CD14-positive monocyte (primary cell): Measurements from ENCODE around the gene SLX9. TPM values are rescaled to one million over a fixed set of nuclear protein-coding genes. Genes with fewer than 3 reads are reported as not detected.

Source experiments
- DNase-seq, 3 donors: peaks; one replicate each; pipeline ENCODE4 v3.0.0-alpha.2; 2011 to 2022
- H2AFZ ChIP-seq: 2 replicates; pipeline ENCODE4 v1.6.0; 2012; ENCODE audit warnings: mild to moderate bottlenecking, low read depth, low read length, inconsistent platforms; ENCODE audit not compliant: insufficient read depth, poor library complexity, severe bottlenecking
- H3K27ac ChIP-seq, 2 donors: 1 replicate in 1 of 2; 2 replicates in 1 of 2; pipeline ENCODE4 v1.5.1; 2012 to 2013; ENCODE audit warnings: low read length in 2 of 2, control low read depth in 1 of 2, inconsistent platforms in 1 of 2, low read depth in 1 of 2, mild to moderate bottlenecking in 1 of 2
- H3K27me3 ChIP-seq, 2 donors: one replicate each; pipeline versions ENCODE4 v1.6.0 to v1.6.1; 2011 to 2013; ENCODE audit warnings: low read length in 2 of 2; ENCODE audit not compliant: control insufficient read depth in 2 of 2, insufficient read depth in 2 of 2
- H3K36me3 ChIP-seq, 2 donors: replicated peaks in 1 of 2; 1 replicate in 1 of 2; 2 replicates in 1 of 2; pipeline versions ENCODE4 v1.5.1 to v1.6.1; 2012 to 2013; ENCODE audit warnings: low read length in 2 of 2, control low read depth in 1 of 2, inconsistent platforms in 1 of 2, mild to moderate bottlenecking in 1 of 2; ENCODE audit not compliant: insufficient read depth in 2 of 2, control insufficient read depth in 1 of 2
- H3K4me1 ChIP-seq, 2 donors: 1 replicate in 1 of 2; 2 replicates in 1 of 2; pipeline versions ENCODE4 v1.5.1 to v1.6.1; 2012 to 2013; ENCODE audit warnings: low read length in 2 of 2, control low read depth in 1 of 2, inconsistent platforms in 1 of 2, mild to moderate bottlenecking in 1 of 2, moderate library complexity in 1 of 2; ENCODE audit not compliant: insufficient read depth in 2 of 2, control insufficient read depth in 1 of 2
- H3K4me2 ChIP-seq: replicated peaks from 2 replicates; pipeline ENCODE3; 2012; ENCODE audit warnings: low read length, moderate library complexity, mild to moderate bottlenecking; ENCODE audit not compliant: poor library complexity, severe bottlenecking; ENCODE audit errors: extremely low read depth
- H3K4me3 ChIP-seq, 3 experiments: fragments of 200-600 bp in 1 of 3; sonication (generic) in 1 of 3; replicated peaks in 1 of 3; 1 replicate in 2 of 3; 2 replicates in 1 of 3; pipeline ENCODE4 v1.5.1; 2011 to 2013; ENCODE audit warnings: low read length in 3 of 3, mild to moderate bottlenecking in 3 of 3, control low read depth in 2 of 3, low read depth in 2 of 3, inconsistent platforms in 1 of 3, moderate library complexity in 1 of 3
- H3K79me2 ChIP-seq: 2 replicates; pipeline ENCODE4 v1.6.0; 2012; ENCODE audit warnings: mild to moderate bottlenecking, control low read depth, inconsistent platforms, low read length, moderate library complexity; ENCODE audit not compliant: insufficient read depth
- H3K9ac ChIP-seq: 2 replicates; pipeline ENCODE4 v1.6.0; 2017; ENCODE audit warnings: low read length, mild to moderate bottlenecking; ENCODE audit not compliant: insufficient read depth, poor library complexity, severe bottlenecking
- H3K9me3 ChIP-seq, 2 donors: replicated peaks in 1 of 2; 1 replicate in 1 of 2; 2 replicates in 1 of 2; pipeline versions ENCODE4 v1.5.1 to v1.6.1; 2012 to 2013; ENCODE audit warnings: low read length in 2 of 2, control low read depth in 1 of 2; ENCODE audit not compliant: control insufficient read depth in 1 of 2, insufficient read depth in 1 of 2
- H4K20me1 ChIP-seq: 2 replicates; pipeline ENCODE4 v1.6.0; 2012; ENCODE audit warnings: mild to moderate bottlenecking, low read length, control low read depth, moderate library complexity; ENCODE audit not compliant: insufficient read depth
- H3K27ac Mint-ChIP-seq, 7 donors: one replicate each; pipeline ENCODE4 v1.8.0; 2020; ENCODE audit warnings: mild to moderate bottlenecking in 7 of 7, mixed read lengths in 7 of 7, moderate library complexity in 6 of 7, inconsistent platforms in 2 of 7
- H3K27me3 Mint-ChIP-seq, 3 donors: one replicate each; pipeline ENCODE4 v1.8.0; 2021 to 2022; ENCODE audit warnings: low read depth in 3 of 3, mild to moderate bottlenecking in 3 of 3, mixed read lengths in 3 of 3, moderate library complexity in 3 of 3, inconsistent platforms in 1 of 3
- H3K36me3 Mint-ChIP-seq, 2 donors: one replicate each; pipeline ENCODE4 v1.8.0; 2020; ENCODE audit warnings: mixed read lengths in 2 of 2, inconsistent platforms in 1 of 2, mild to moderate bottlenecking in 1 of 2
- H3K4me1 Mint-ChIP-seq: one replicate; pipeline ENCODE4 v1.8.0; 2020; ENCODE audit warnings: mild to moderate bottlenecking, mixed read lengths
- H3K4me3 Mint-ChIP-seq, 2 donors: one replicate each; pipeline ENCODE4 v1.8.0; 2020; ENCODE audit warnings: mild to moderate bottlenecking in 2 of 2, mixed read lengths in 2 of 2, moderate library complexity in 1 of 2
- H3K9me3 Mint-ChIP-seq, 7 donors: one replicate each; pipeline ENCODE4 v1.8.0; 2020 to 2022; ENCODE audit warnings: mixed read lengths in 7 of 7, mild to moderate bottlenecking in 6 of 7, moderate library complexity in 6 of 7, inconsistent platforms in 2 of 7
- CTCF ChIP-seq: fragments of 200-600 bp; IDR thresholded peaks from one replicate; pipeline ENCODE4 v1.8.0; 2022; ENCODE audit warnings: antibody characterized with exemption, mild to moderate bottlenecking
- WGBS: methylation state at CpG from one replicate; pipeline ENCODE4 v1.1.5; 2013; ENCODE audit warnings: missing lambda C conversion rate; ENCODE audit not compliant: insufficient coverage; 5-methylcytosine and 5-hydroxymethylcytosine counted together
- intact Hi-C, 2 donors: fragments of 100-400 bp; cut with micrococcal nuclease; formaldehyde crosslinking; loops; one replicate each; pipeline versions ENCODE4 v1.15.0 to v1.15.1; 2023
- polyA plus RNA-seq, 3 donors: library from polyadenylated mRNA; depleted of rRNA in 1 of 3; unstranded in 2 of 3; stranded (reverse) in 1 of 3; fragments of 300-500 nt in 2 of 3; fragments of >200 nt in 1 of 3; fragmentation: Illumina TruSeq in 2 of 3; gene quantifications; 1 replicate in 2 of 3; 2 replicates in 1 of 3; pipeline ENCODE4 v1.2.3, GENCODE V29; 2012 to 2021

SLX9 gene
- polyA plus RNA-seq, 3 donors: 7.5 to 9.0 (median 9.0) TPM

GRCh38 chr21:44907966-44908895, 31.6 kb upstream of the SLX9 start:
- Histone ChIP-seq H4K20me1 (peaks cover 99% of the 10 kb centered on the region), H3K4me1 (peaks cover 99 to 100% of the 10 kb centered on the region in 2 donors), H3K27me3 (no peaks in the 10 kb centered on the region), H3K36me3 (peaks cover 69 to 70% of the 10 kb centered on the region in 2 donors), H3K79me2 (peaks cover 97% of the 10 kb centered on the region), H3K9me3 (no peaks in the 10 kb centered on the region), H3K9ac (no peak overlapping the region), H2AFZ (no peak overlapping the region), H3K4me3 (peak overlapping the region in 2 of 3 experiments; percentile 2 to 48), H3K4me2 (peak overlapping the region; percentile 61), H3K27ac (peak overlapping the region; percentile 73 to 85)
- Mint-ChIP-seq H3K9me3 (no peaks in the 10 kb centered on the region), H3K4me1 (peaks cover 89% of the 10 kb centered on the region), H3K4me3 (peak overlapping the region; percentile 43 to 53), H3K27me3 (peaks cover 0 to 3% (median 2%) of the 10 kb centered on the region in 3 donors), H3K27ac (peak overlapping the region; percentile 73 to 95 (median 92)), H3K36me3 (peaks cover 49 to 75% of the 10 kb centered on the region in 2 donors)
- intact Hi-C loops: loop anchor here in 1 of 2 donors (5.0 kb wide), 1 partner anchor 36 kb away; the partner anchor contains the start of gene PTTG1IP
- TF ChIP-seq CTCF: no peak
- DNase-seq: peak; percentile 79 to 88 (median 83)
- WGBS: 57% methylated on average over 15 of the region's 25 CpGs

- Histone ChIP-seq H2AFZ (no peak overlapping the region), H3K27me3 (no peaks in the 10 kb centered on the region), H3K9ac (no peak overlapping the region), H4K20me1 (peaks cover 99% of the 10 kb centered on the region), H3K36me3 (peaks cover 62 to 66% of the 10 kb centered on the region in 2 donors), H3K27ac (peak overlapping the region; percentile 69 to 81), H3K79me2 (peaks cover 98% of the 10 kb centered on the region), H3K4me1 (peaks cover 99 to 100% of the 10 kb centered on the region in 2 donors), H3K9me3 (no peaks in the 10 kb centered on the region), H3K4me3 (peak overlapping the region in 1 of 3 experiments; percentile 45), H3K4me2 (peak overlapping the region; percentile 33)
- DNase-seq: no peak
- no peak for TF ChIP-seq CTCF
- intact Hi-C loops: loop anchor here in 1 of 2 donors (5.0 kb wide), 1 partner anchor 37 kb away; the partner anchor contains the start of gene PTTG1IP
- H3K27me3 Mint-ChIP-seq: peaks cover 0 to 4% (median 2%) of the 10 kb centered on the region in 3 donors
- 93% methylated on average over 20 of the region's 21 CpGs for WGBS
- H3K9me3 Mint-ChIP-seq: no peaks in the 10 kb centered on the region
- peaks cover 44 to 68% of the 10 kb centered on the region in 2 donors for H3K36me3 Mint-ChIP-seq
- peak overlapping the region; percentile 73 to 95 (median 92) for H3K27ac Mint-ChIP-seq
- H3K4me1 Mint-ChIP-seq: peaks cover 88% of the 10 kb centered on the region
- H3K4me3 Mint-ChIP-seq: peak overlapping the region in 1 of 2 donors; percentile 53
Measured at GRCh38 chr21:44908908-44909307, 30.9 kb upstream of the SLX9 start.
